ENCODE measurements around the gene SF3B1.
"Not testable (repeated sequence)": the region's sequence is repeated elsewhere in the genome, so short reads cannot be mapped to it uniquely, and the experiment has no call there.

Gene SF3B1

DNA sequence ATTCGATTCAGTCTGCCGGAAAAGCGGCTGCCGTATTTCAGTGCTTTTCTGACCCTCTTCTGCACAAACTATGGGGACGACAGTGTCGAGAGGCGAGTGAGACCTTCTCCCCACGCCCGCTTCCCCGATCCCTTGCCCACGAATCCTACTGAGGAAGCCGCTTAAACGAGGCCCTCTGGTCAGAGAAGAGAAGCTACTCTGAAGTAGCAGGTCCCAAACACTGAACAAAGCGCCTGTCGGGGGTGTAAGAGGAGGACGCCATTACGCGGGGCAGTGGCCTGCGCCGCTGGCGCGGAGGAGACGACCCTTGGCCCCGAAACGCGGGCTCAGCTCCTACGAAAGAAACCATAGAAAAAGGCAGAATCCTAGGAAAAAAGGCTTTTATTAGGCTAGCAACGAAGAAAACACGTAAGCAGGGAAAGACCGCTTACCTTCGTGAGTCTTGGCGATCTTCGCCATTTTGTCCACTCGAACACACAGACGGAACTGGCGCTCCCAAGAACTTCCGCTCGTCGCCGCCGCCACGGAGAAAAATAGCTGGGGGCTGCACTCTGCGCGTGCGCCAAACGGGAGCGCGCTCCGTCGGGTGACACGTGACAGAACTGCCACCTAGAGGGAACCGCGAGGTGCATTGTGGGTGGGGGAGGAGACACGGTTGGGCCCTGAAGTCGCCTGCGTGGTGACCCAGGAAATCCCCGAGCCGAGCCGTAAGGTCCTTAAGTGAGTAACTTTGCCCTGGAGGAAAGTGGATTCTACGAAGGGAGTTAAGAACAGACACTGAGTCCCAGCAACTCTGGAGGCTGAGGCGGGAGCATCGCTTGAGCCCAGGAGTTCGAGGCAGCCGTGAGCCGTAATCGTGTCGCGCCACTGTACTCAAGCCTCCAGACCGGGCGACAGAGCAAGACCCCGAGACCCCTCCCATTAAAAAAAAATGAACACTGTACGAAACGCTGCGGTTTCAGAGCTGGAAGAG is at the start of gene SF3B1:
Gene SF3B1 (minus strand): TSS at position 488 of the 973 bp plus-strand sequence. CDS start 29 bp downstream, at position 459.
- DNase-seq = peak; percentile 98

DNA sequence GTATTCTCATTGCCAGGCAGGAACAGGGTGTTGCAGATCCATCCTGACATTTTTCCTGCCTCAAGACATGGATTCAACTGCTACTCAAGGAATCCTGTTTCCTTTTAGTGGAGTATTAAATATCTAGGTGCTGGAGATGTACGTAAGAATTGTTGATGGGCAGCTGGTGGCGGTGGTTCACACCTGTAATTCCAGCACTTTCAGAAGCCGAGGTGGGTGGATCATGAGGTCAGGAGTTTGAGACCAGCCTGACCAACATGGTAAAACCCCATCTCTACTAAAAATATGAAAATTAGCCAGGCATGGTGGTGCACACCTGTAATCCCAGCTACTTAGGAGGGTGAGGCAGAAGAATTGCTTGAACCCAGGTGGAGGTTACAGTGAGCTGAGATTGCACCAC is 49.4 kb upstream of the SF3B1 start:
- not testable (repeated sequence) for DNase-seq

DNA sequence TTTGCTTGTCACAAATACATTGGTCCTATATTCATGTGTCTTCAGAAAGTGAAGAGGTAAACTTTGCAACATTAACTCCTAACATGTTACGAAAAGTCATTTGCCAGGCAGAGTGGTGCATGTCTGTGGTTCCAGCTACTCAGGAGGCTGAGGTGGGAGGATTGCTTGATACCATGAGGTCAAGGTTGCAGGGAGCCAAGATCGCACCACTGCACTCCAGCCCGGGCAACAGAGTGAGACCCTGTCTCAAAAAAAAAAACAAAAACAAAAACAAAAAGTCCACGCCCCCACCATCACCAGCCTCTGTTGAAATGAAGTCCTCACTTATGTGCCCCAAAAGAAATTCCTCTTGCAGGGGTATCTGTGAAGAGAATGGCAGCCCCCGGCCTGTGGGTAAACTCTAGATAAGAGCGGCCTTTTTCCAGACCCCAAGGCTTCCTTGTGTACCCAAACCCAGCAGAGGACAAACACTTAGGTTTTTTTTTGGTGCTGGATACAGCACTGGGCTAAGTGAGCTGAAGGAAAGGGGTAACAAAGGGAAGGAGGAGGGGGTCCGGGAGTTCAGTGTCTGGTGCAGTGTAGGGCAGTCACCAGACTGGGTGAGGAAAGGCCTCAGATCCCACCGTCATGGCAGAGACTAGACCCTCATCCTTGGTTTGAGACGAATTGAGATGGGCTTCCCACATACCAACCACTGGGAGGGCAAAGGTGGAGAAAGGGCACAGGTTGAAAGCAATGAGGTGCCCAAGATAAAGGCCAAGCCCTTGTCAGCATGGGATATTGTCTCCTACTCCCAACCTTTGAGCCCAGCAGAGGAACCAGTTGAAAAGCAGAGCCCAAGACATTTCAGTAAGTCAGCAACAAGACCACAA is 45.6 kb upstream of the SF3B1 start:
- no peak for DNase-seq

DNA sequence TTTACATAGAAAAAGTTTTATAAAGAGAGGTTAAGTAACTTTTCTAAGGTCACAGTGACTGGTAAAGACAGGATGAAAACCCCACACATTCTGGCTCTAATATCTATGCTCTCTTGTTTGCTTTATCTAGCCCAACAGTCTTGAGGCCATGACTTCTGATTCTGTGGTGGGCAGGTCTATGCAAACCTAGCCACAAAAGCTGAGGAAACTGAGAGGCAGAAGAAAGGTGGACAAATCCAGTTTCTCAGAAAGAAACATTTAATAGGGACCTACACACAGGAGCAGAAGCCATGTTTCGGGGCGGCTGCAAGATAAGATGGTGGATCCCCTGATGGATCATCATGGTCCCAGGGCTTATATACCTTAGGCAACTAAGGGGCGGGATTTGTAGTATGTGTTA is 43.0 kb upstream of the SF3B1 start:
- DNase-seq = no peak

GRCh38 chr2:197472166-197472565 is 37.3 kb upstream of the SF3B1 start:
- DNase-seq = no peak

DNA sequence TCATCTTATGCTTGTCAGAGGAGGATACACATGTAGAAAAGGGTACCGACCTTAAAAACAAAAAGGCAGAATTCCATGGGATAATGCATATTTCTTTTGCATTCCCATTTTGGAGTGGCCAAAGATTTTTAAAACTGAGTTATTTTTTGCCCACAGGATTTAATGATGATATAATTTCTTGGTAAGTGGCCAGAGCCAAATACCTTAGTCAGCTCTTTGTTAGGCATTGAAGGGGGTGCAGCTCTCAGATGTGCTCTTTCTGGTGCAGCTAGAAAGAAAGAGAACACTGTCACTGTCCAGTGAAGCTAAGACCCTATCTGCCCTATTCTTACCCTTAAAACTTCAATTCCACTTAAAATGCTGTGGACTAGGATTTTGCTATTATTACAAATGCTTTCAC is 29.3 kb upstream of the SF3B1 start:
- DNase-seq = no peak

DNA sequence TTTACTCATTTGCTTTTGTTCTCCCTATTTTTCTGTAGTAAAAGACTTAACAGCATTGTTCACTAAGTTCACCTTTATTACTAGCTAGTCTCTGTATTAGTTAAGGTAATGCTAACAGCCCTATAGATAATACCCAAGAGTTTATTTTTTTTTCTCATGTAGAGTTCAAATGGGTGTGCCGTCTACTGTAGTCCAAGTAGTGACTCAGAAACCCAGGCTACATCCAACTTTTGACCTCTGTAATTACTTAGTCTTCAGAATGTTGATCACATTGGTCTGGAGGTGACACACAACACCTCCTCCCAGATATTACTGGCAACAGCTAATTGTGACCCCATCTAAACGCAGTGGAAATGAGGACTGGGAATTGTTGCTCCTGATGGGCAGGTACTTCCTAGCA is 26.2 kb upstream of the SF3B1 start:
- no peak for DNase-seq

DNA sequence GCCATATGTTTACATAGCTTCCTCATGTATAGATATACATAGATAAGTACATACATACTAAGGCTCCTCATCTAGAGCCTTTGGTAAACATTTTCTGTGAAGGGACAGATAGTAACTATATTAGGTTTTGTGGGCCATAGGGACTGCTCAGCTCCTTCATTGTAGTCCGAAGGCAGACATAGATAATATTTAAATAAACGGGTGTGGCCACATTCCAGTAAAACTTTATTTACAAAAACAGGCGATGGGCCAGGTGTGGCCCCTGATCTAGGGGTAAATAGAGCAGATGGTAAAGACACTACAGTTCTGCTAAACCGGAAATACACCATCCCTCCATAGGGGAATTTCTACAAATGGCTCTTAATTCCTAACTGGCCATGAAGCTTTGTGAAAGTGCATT is 25.8 kb upstream of the SF3B1 start:
- no peak for DNase-seq

- no peak for DNase-seq
Measured at GRCh38 chr2:197455428-197455827, 20.6 kb upstream of the SF3B1 start.

- no peak for DNase-seq
Measured at GRCh38 chr2:197454923-197455322, 20.1 kb upstream of the SF3B1 start.

DNA sequence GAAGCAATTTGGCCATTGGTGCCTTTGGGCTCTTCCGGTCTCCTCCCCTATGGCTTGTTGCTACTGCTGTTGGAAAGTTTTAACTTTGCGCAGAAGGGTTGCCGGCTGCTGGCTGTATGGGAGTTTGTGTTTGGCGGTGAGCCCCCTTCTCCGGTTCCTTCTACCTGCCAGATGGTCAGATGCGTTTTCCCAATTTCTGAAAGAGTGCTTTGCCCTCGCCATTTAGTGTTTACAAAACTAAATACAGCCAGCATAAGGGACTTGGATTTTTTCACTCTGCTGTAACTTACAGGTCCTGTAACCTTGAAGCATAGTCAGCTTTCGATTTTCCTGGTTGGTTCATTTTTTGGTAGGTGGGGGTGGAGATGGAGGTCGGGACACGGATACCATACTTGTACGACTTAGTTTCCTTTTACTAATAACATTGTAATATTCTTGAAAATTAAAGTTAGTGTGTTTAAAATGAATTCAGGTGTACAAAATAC is 19.1 kb upstream of the SF3B1 start:
- DNase-seq = peak; percentile 69

DNA sequence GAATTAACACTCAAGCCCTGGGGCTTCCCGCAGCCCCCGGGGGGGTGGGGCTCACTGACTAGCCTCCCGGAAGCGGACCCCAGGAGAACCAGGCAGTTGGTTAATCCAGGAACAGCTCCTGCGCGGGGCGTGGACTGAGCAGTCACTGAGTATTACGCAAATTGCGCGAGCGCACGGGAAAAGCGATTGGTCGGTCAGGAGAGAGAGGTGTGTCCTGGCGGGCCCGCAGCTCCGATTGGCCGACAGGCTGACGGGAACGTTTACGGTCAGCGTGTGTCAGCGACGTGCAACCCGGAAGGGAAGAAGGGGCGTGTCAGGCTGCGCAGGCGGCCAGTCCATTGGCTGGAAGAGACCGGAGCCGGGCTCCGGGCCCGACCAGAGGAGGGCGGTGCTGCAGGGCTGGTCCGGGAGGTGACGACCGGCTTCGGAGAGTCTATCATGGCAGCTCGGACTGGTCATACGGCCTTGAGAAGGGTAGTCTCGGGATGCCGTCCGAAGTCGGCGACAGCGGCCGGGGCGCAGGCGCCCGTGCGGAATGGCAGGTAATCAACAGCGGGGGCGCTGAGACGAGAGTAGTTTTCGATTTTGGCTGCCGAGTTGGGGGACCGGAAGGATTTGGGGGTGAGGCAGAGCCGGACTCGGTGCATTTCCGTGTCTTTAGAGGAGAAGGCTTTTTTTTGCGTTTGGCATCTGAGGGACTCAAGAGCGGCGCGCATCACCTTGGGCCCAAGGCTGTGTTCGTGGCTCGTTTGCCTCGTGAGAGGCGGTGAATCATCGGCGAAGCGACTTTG is 18.5 kb upstream of the SF3B1 start, which contains the start of gene COQ10B:
Gene COQ10B (plus strand): TSS at position 430 of the 791 bp plus-strand sequence. CDS start 9 bp downstream, at position 439.
- DNase-seq = peak; percentile 99

- DNase-seq = no peak
Measured at GRCh38 chr2:197452754-197453122, 17.9 kb upstream of the SF3B1 start.

- DNase-seq = not testable (repeated sequence)
Measured at GRCh38 chr2:197450935-197451358, 16.1 kb upstream of the SF3B1 start.

DNA sequence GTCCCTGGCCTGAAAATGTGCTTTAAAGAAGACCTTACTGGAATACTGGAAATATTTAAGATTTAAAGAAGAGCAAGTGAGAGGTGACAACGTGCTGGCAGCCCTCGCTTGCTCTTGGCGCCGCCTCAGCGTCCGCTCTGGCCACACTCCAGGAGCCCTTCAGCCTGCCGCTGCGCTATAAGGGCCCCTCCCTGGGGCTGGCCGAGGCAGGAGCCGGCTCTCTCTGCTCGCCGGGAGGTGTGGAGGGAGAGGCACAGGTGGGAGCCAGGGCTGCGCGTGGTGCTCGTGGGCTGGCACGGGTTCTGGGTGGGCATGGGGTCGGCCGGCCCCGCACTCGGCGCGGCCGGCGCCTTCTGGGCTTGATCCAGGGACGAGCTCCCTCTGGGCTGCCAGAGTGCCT is 15.6 kb upstream of the SF3B1 start:
- no peak for DNase-seq

DNA sequence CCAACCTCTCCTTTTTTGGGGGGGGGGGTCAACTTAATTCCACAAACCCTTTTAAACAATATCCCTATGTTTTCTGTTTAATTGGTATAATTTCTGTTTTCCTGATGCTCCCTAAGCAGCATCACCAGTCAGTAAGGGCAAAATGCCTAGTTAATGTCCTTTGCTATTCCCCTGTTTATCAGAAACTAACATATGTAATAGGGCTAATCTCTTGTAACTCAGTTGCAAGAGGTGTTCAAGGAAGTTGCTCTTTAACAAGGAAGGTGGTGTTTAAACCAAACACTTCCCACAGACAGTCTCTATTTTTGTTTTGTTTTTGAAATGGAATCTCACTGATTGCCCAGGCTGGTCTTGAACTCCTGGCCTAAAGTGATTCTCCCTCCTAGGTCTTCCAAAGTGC is 12.0 kb upstream of the SF3B1 start:
- DNase-seq = no peak

GRCh38 chr2:197445746-197446145 is 10.9 kb upstream of the SF3B1 start:
- DNase-seq = no peak

DNA sequence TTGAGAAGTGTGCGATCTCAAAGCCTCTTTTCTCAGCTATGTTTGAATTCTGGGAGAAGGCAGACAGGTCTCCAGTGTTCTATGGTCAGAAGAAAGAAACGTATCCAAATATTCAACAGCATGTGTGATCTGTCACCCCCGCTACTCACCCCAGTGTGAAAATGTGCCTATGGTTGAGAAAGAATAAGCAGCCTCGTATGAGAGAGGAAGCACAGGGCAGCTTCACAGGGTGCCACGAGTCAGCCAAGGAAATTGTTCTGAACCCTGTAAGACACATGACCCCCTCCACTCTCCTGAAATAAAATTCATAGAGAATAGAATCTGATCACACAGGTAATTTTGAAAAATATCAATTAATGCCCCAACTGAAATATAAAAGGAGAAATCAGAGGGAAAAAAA is 8.0 kb upstream of the SF3B1 start:
- no peak for DNase-seq

GRCh38 chr2:197437380-197437779 is 2.6 kb upstream of the SF3B1 start:
- DNase-seq = no peak

DNA sequence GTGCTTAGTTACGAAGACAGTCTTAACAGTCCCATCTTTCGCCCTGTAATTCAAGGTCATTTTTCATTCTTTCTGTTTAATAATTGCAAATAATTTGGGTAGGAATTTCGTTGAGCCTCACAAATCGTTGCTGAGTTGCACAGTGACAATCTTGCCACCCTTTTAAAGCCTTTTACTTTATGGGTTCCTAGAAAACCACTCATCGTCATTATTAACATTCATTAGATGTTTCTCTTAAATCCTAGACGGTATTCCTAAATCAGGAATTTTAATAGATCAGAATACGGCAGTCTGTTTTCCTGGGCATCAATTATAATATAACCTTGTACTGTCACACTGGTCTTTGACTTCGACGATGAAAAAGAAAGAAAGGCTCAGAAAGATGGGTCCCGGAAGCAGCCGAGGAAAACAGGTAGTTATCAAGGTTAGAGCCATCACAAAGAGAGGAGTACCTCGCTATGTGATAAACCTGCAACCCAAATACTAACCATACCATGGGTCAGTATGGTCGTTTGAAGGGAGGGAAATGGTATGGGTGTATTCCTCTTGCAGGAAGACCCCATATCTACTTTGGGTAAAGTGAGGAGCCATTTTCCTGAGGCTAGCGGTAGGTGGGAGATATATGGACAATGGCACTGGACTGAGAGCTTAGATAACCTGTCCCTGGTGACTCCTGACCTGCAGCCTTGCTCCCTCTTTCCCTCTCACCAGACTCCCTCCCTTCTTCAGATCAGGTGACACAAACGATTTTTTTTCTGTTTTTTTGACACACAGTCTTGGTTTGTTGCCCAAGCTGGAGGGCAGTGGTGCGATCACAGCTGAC is 981 bp upstream of the SF3B1 start:
- peak; percentile 33 for DNase-seq

GRCh38 chr2:197433780-197434438 is 919 bp downstream of the SF3B1 start:
- no peak for DNase-seq

Measured in NCI-H748 treated with DMSO at 0.1 percent for 48 hours (cell line).